ENCODE data around the gene GK.

GRCh38 chrX:30654989-30655607 lies 1.9 kb downstream of the GK start:
- TF ChIP-seq EP300 (IDR thresholded peaks at IDR 0.05; ENCODE audit: borderline replicate concordance) (no peak), TAF1 (IDR thresholded peaks at IDR 0.05; ENCODE audit: low read depth) (no peak), ZBTB7A (IDR thresholded peaks at IDR 0.05; ENCODE audit: low read depth) (no peak), REST (IDR thresholded peaks at IDR 0.05; ENCODE audit: low read depth) (no peak), USF1 (IDR thresholded peaks at IDR 0.05) (no peak), TEAD4 (IDR thresholded peaks at IDR 0.05) (no peak), CREB1 (IDR thresholded peaks at IDR 0.05; ENCODE audit: low read depth) (no peak), CEBPB (IDR thresholded peaks at IDR 0.05) (no peak), MAX (IDR thresholded peaks at IDR 0.05) (no peak), EGR1 (IDR thresholded peaks at IDR 0.05) (no peak), NFIC (IDR thresholded peaks at IDR 0.05) (no peak)
